Activated T-cell treated with anti-CD3 and anti-CD28 coated beads, Interleukin-2, amount 50 U/mL, for 1 hour (primary cell): ENCODE results near the gene CADPS.

ENCODE experiments used
- DNase-seq: peaks from one replicate; pipeline ENCODE4 v3.0.0-alpha.2; 2020

CADPS gene

GRCh38 chr3:62548528-62549205 is 326.5 kb downstream of the CADPS start:
- DNase-seq = no peak

- DNase-seq = no peak
Observed at GRCh38 chr3:62546266-62546665, 328.9 kb downstream of the CADPS start.

- no peak for DNase-seq
Observed at GRCh38 chr3:62542185-62542584, 333.0 kb downstream of the CADPS start.

GRCh38 chr3:62539762-62540161 is 335.5 kb downstream of the CADPS start:
- no peak for DNase-seq

- DNase-seq = no peak
Observed at GRCh38 chr3:62538691-62539356, 336.4 kb downstream of the CADPS start.

GRCh38 chr3:62534326-62534725 is 340.9 kb downstream of the CADPS start:
- no peak for DNase-seq

- DNase-seq = no peak
Observed at GRCh38 chr3:62532796-62533195, 342.4 kb downstream of the CADPS start.

- DNase-seq = no peak
Observed at GRCh38 chr3:62531981-62532380, 343.2 kb downstream of the CADPS start.

GRCh38 chr3:62531493-62531892 is 343.7 kb downstream of the CADPS start:
- DNase-seq = no peak

GRCh38 chr3:62529230-62529629 is 346.0 kb downstream of the CADPS start:
- no peak for DNase-seq

- no peak for DNase-seq
Observed at GRCh38 chr3:62527474-62527873, 347.7 kb downstream of the CADPS start.

- no peak for DNase-seq
Observed at GRCh38 chr3:62525281-62525680, 349.9 kb downstream of the CADPS start.

GRCh38 chr3:62523672-62524071 is 351.5 kb downstream of the CADPS start:
- no peak for DNase-seq

- no peak for DNase-seq
Observed at GRCh38 chr3:62521464-62522105, 353.6 kb downstream of the CADPS start.

- no peak for DNase-seq
Observed at GRCh38 chr3:62503516-62503915, 371.7 kb downstream of the CADPS start.

GRCh38 chr3:62502315-62503300 is 372.6 kb downstream of the CADPS start:
- DNase-seq = no peak

GRCh38 chr3:62501289-62501668 is 373.9 kb downstream of the CADPS start:
- DNase-seq = no peak

- no peak for DNase-seq
Observed at GRCh38 chr3:62500556-62501288, 374.5 kb downstream of the CADPS start.

GRCh38 chr3:62497156-62497555 is 378.1 kb downstream of the CADPS start:
- no peak for DNase-seq

- no peak for DNase-seq
Observed at GRCh38 chr3:62496503-62496902, 378.7 kb downstream of the CADPS start.

GRCh38 chr3:62493109-62493801 is 382.0 kb downstream of the CADPS start:
- no peak for DNase-seq

- DNase-seq = no peak
Observed at GRCh38 chr3:62482961-62483360, 392.3 kb downstream of the CADPS start.
